ENCODE data around the gene ADGRA3. TPM values are rescaled to one million over a fixed set of nuclear protein-coding genes. Genes with fewer than 3 reads are reported as not detected.

ADGRA3 gene
- total RNA-seq, 2 donors from 2014 or later = 27.8 to 28.3 TPM

DNA sequence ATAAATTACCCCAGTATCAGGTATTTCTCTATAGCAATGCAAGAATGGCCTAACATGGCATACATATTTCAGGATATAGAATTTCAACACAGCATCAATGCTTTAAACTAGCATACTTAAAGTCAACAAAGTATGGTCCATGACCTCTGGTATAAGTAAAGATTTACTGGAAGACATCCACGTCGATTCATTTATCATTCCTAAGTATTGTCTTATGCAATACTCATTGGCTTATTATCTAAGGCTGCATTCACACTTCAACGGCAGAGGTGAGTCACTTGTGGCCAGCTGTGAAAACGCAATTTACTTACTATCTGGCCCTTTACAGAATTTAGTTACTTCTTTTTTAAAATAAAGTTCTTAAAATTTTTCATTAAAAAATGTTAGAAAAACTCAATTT, 42.6 kb downstream of the ADGRA3 start:
- H3K9me3 ChIP-seq = no peaks in the 10 kb centered on the region
- H3K4me1 ChIP-seq = peaks cover 0 to 30% of the 10 kb centered on the region in 2 donors
- peak overlapping the region in 1 of 2 donors; percentile 92 for H3K27ac ChIP-seq
- H3K4me3 ChIP-seq = no peak overlapping the region
- TF ChIP-seq, protein P1, sequence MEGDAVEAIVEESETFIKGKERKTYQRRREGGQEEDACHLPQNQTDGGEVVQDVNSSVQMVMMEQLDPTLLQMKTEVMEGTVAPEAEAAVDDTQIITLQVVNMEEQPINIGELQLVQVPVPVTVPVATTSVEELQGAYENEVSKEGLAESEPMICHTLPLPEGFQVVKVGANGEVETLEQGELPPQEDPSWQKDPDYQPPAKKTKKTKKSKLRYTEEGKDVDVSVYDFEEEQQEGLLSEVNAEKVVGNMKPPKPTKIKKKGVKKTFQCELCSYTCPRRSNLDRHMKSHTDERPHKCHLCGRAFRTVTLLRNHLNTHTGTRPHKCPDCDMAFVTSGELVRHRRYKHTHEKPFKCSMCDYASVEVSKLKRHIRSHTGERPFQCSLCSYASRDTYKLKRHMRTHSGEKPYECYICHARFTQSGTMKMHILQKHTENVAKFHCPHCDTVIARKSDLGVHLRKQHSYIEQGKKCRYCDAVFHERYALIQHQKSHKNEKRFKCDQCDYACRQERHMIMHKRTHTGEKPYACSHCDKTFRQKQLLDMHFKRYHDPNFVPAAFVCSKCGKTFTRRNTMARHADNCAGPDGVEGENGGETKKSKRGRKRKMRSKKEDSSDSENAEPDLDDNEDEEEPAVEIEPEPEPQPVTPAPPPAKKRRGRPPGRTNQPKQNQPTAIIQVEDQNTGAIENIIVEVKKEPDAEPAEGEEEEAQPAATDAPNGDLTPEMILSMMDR (IDR thresholded peaks at IDR 0.05) = no peak
- H3K27me3 ChIP-seq = no peaks in the 10 kb centered on the region
- H3K36me3 ChIP-seq = peaks cover 4% of the 10 kb centered on the region
- DNase-seq (ENCODE audit: low spot score) = no peak

DNA sequence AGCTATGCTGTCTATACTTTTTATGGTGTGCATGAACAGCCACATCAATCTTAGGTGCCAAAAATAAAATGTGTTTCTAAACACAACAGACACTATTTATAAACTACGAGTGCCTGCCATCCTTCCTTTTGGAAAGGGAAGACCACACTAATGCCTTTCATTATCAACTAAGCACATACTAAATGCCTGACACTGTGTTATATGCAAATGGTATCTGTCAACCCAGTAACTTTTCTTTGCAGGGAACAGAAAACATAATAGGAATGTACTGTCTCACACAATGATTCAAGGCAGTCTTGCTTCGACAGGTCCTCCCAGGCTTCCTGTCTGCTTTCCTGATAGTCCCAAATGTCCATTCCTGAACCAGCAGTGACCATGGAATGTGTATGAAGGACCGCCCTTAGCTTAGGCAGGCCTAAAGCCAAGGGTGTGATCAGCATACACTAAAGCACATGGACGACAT, 43.8 kb downstream of the ADGRA3 start:
- H3K4me1 ChIP-seq = peaks cover 0 to 30% of the 10 kb centered on the region in 2 donors
- no peaks in the 10 kb centered on the region for H3K27me3 ChIP-seq
- H3K4me3 ChIP-seq = no peak overlapping the region
- DNase-seq (ENCODE audit: low spot score) = no peak
- TF ChIP-seq, protein P1 (IDR thresholded peaks at IDR 0.05) = no peak
- H3K36me3 ChIP-seq = peaks cover 4% of the 10 kb centered on the region
- peak overlapping the region; percentile 74 to 92 for H3K27ac ChIP-seq
- H3K9me3 ChIP-seq = no peaks in the 10 kb centered on the region

DNA sequence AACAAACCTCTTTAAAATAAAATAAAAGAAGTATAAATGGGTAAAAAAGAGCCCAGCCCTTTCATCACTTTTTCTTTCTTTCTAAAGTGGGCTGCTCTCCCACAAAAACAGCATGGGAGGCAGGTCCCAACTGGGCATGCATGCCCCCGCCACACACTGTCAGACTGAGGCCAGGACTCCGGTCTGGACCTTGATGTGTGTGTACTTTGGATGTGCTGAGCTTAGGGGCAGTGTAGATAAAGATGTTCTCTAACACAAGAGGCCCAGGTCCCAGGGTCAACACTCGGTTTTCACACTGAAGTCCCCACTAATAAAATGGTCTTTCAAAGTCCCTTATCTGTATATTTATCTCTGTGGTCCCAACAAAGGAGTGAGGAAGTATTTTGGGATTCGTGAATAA, 44.4 kb downstream of the ADGRA3 start:
- peak overlapping the region; percentile 74 to 92 for H3K27ac ChIP-seq
- no peak overlapping the region for H3K4me3 ChIP-seq
- TF ChIP-seq, protein P1 (IDR thresholded peaks at IDR 0.05) = no peak
- H3K9me3 ChIP-seq = no peaks in the 10 kb centered on the region
- no peaks in the 10 kb centered on the region for H3K27me3 ChIP-seq
- peaks cover 4% of the 10 kb centered on the region for H3K36me3 ChIP-seq
- DNase-seq (ENCODE audit: low spot score) = no peak
- H3K4me1 ChIP-seq = peaks cover 0 to 30% of the 10 kb centered on the region in 2 donors

DNA sequence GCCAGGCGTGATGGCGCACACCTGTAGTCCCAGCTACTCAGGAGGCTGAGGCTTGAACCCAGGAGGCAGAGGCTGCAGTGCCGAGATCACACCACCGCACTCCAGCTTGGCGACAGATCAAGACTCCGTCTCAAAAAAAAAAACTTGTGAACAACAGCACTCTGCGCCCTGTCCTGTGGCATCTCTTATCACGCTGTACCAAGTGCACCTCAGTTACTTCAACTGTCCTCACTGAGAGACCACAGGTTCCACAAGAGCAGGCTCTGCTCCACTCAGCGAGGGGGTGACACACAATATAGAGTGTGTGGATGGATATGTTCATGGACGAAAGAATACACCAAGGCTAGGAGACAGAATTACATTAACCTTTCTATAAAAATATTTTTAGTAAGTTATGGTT, 49.3 kb downstream of the ADGRA3 start:
- Histone ChIP-seq H3K36me3 (no peaks in the 10 kb centered on the region), H3K4me1 (peaks cover 0 to 11% of the 10 kb centered on the region in 2 donors), H3K4me3 (no peak overlapping the region), H3K27me3 (no peaks in the 10 kb centered on the region), H3K9me3 (no peaks in the 10 kb centered on the region), H3K27ac (no peak overlapping the region)
- TF ChIP-seq, protein P1 (IDR thresholded peaks at IDR 0.05) = no peak
- DNase-seq (ENCODE audit: low spot score) = no peak

DNA sequence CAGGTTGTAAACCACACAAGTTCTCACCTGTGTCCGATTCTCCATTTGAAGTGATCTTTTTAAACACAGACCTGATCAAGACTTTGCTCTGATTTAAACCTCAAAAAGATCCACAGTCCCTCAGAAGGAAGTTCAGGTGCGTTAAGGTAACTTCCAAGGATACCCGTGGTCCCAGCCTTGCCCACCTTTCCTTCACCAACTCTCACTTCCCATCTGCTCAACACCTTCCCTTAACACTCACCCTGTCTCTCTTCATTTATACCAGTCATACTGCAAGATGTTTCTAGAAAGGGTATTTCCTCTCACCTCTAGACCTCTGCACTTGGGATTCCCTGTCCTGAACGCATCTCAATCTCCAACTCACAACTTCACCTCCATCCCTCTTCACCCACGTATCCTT, 49.9 kb downstream of the ADGRA3 start:
- TF ChIP-seq, protein P1 (IDR thresholded peaks at IDR 0.05) = no peak
- Histone ChIP-seq H3K27ac (no peak overlapping the region), H3K27me3 (no peaks in the 10 kb centered on the region), H3K36me3 (no peaks in the 10 kb centered on the region), H3K4me1 (peaks cover 0 to 6% of the 10 kb centered on the region in 2 donors), H3K4me3 (no peak overlapping the region), H3K9me3 (no peaks in the 10 kb centered on the region)
- no peak for DNase-seq (ENCODE audit: low spot score)

DNA sequence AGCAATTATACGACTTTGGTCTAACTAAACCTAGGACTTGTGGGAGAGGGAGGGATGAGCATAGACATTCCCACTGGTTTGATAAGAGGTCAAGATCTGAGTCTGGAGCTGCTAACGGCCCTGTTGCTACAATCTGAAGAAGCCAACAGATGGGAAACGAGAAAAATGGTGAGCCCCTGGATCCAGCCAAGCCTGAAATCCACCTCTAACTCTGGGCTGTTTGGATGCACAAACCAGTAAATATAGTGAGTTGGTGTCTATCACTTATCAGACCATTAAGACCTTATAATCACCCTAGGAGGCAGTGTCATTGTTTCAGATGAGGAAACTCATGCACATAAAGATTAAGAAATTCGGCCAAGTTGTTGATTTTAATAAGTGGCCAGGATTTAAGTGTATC, 50.5 kb downstream of the ADGRA3 start:
- no peaks in the 10 kb centered on the region for H3K27me3 ChIP-seq
- no peaks in the 10 kb centered on the region for H3K4me1 ChIP-seq
- no peak overlapping the region for H3K27ac ChIP-seq
- no peaks in the 10 kb centered on the region for H3K9me3 ChIP-seq
- TF ChIP-seq, protein P1 (IDR thresholded peaks at IDR 0.05) = no peak
- H3K36me3 ChIP-seq = no peaks in the 10 kb centered on the region
- H3K4me3 ChIP-seq = no peak overlapping the region
- DNase-seq (ENCODE audit: low spot score) = no peak

Measured in right atrium auricular region (tissue), 2 donors.